Measurements from ENCODE around the gene BIK.
"Not testable (repeated sequence)": the region's sequence is repeated elsewhere in the genome, so short reads cannot be mapped to it uniquely, and the experiment has no call there.

Gene BIK

DNA sequence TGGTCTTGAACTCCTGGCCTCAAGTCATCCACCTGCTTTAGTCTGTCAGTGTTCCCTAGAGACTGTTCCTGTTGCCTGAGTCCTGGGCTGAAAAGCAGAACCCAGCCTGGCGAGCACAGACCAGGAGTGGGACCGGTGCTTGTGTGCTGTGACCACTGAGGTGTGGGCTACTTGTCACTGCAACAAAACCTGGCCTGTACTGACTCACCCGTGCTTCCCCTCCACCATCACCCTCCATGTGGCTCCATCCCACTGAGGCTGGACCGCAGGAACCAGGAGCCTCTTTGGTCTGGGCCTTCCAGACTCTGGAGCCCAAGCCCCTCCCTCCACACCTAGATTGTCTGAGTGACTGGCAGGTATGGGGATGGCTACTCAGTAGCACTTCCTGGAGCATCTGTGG lies 24.0 kb downstream of the BIK start:
- Histone ChIP-seq H4K20me1 (peaks cover 0 to 69% (median 33%) of the 10 kb centered on the region in 11 experiments; a peak in 16 of 22 replicates), H3K36me3 (peaks cover 53 to 89% (median 83%) of the 10 kb centered on the region in 11 experiments), H3K27ac (no peak overlapping the region), H3K4me3 (no peak overlapping the region), H3K9me3 (replicated peaks in 1 of 11) (no peaks in the 10 kb centered on the region), H3K27me3 (no peaks in the 10 kb centered on the region), H3K4me1 (peaks cover 24 to 59% (median 46%) of the 10 kb centered on the region in 10 experiments), H3K9ac (0 out of 22 replicates have a peak overlapping the region, but pooled peaks of 1 of the 11 experiments have one; percentile 28), H3K4me2 (no peak overlapping the region)
- no peak for TF ChIP-seq Cebpa-rat (IDR thresholded peaks at IDR 0.05)

DNA sequence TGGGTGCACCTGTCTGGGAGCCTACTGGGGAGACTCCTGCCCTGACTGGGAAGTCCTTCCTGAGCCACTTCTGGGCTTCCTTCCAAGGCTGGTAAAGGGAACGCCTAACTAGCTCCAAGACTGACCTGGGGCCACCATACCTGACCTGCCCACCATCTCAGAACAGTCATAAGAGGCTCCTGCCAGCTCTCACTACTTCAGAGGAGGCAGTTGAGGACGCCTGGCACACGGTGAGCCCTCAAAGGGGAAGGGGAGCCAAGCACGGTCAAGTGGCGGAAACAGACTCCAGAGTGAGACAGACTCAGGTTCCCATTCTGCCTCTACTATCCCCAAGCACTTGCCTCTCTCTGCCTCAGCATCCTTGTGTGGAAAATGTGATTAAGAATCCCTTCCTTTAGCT lies 25.0 kb downstream of the BIK start:
- Histone ChIP-seq H3K9ac (peak overlapping the region in 5 of 11 experiments; percentile 29 to 70 (median 50); a peak in 3 of 22 replicates), H3K4me1 (peaks cover 18 to 49% (median 36%) of the 10 kb centered on the region in 10 experiments), H3K27me3 (no peaks in the 10 kb centered on the region), H3K36me3 (peaks cover 63 to 99% (median 93%) of the 10 kb centered on the region in 11 experiments), H3K9me3 (replicated peaks in 1 of 11) (no peaks in the 10 kb centered on the region), H3K27ac (peak overlapping the region in 2 of 11 experiments; percentile 62 to 70; a peak in 1 of 22 replicates), H3K4me2 (peak overlapping the region in 10 of 11 experiments; percentile 64 to 84 (median 74); a peak in 13 of 22 replicates), H4K20me1 (peaks cover 0 to 59% (median 24%) of the 10 kb centered on the region in 11 experiments; a peak in 13 of 22 replicates), H3K4me3 (no peak overlapping the region)
- TF ChIP-seq Cebpa-rat (IDR thresholded peaks at IDR 0.05) = no peak

DNA sequence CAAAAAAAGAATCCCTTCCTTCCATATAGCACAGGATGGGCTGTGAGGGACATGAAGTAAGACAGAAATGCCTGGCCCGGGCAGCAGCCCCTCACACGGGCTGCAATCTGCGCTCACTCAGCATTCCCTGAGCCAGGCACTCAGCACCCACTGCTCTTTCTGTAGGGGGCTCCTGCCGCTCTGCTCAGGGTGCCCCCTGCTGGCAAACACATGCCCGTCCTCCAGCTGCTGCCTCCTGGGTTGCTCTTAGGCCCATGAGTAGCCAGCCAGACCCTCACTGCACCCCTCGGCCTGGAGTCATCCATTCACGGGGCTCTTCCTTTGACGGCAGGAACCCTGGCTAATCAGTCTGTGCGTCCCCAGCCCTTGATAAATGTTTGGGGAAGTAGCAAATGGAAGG lies 25.7 kb downstream of the BIK start:
- H4K20me1 ChIP-seq = peaks cover 0 to 52% (median 18%) of the 10 kb centered on the region in 11 experiments; a peak in 12 of 22 replicates
- no peaks in the 10 kb centered on the region for H3K27me3 ChIP-seq
- peaks cover 70 to 100% (median 96%) of the 10 kb centered on the region in 11 experiments for H3K36me3 ChIP-seq
- TF ChIP-seq Cebpa-rat (IDR thresholded peaks at IDR 0.05) = no peak
- peak overlapping the region in 1 of 10 experiments; percentile 0; a peak in 1 of 20 replicates for H3K4me3 ChIP-seq
- peak overlapping the region; percentile 64 to 84 (median 75) for H3K4me2 ChIP-seq
- H3K9ac ChIP-seq = peak overlapping the region; percentile 28 to 70 (median 49)
- peaks cover 23 to 49% (median 36%) of the 10 kb centered on the region in 10 experiments for H3K4me1 ChIP-seq
- no peaks in the 10 kb centered on the region for H3K9me3 ChIP-seq (replicated peaks in 1 of 11)
- H3K27ac ChIP-seq = peak overlapping the region in 10 of 11 experiments; percentile 8 to 70 (median 48); a peak in 17 of 22 replicates

GRCh38 chr22:43136801-43137200 lies 26.3 kb downstream of the BIK start:
- peaks cover 29 to 51% (median 41%) of the 10 kb centered on the region in 10 experiments for H3K4me1 ChIP-seq
- H3K9ac ChIP-seq = peak overlapping the region; percentile 28 to 70 (median 49); a peak in 21 of 22 replicates
- no peaks in the 10 kb centered on the region for H3K9me3 ChIP-seq (replicated peaks in 1 of 11)
- no peak for TF ChIP-seq Cebpa-rat (IDR thresholded peaks at IDR 0.05)
- peak overlapping the region in 10 of 11 experiments; percentile 8 to 70 (median 48); a peak in 19 of 22 replicates for H3K27ac ChIP-seq
- peak overlapping the region in 3 of 10 experiments; percentile 0 to 14 (median 8); a peak in 2 of 20 replicates for H3K4me3 ChIP-seq
- no peaks in the 10 kb centered on the region for H3K27me3 ChIP-seq
- H3K36me3 ChIP-seq = peaks cover 70 to 100% (median 93%) of the 10 kb centered on the region in 11 experiments
- peak overlapping the region; percentile 64 to 84 (median 75) for H3K4me2 ChIP-seq
- H4K20me1 ChIP-seq = peaks cover 0 to 46% (median 12%) of the 10 kb centered on the region in 11 experiments; a peak in 13 of 22 replicates

GRCh38 chr22:43142880-43143562 lies 32.5 kb downstream of the BIK start, which contains the start of gene MCAT:
Gene MCAT (minus strand): TSS chr22:43143398. CDS start chr22:43143348, 50 bp downstream.
- Histone ChIP-seq H3K4me2 (peak within 1 kb of the TSS; percentile 79 to 99 (median 93)), H3K4me3 (peak within 1 kb of the TSS; percentile 75 to 99 (median 89)), H3K36me3 (peaks cover 32 to 40% (median 34%) of the 10 kb centered on the region in 11 experiments), H4K20me1 (peaks cover 0 to 16% (median 0%) of the 10 kb centered on the region in 11 experiments; a peak in 6 of 22 replicates), H3K27ac (peak within 1 kb of the TSS; percentile 79 to 89 (median 86)), H3K9ac (peak within 1 kb of the TSS; percentile 78 to 91 (median 85)), H3K4me1 (peaks cover 57 to 77% (median 66%) of the 10 kb centered on the region in 10 experiments), H3K9me3 (replicated peaks in 1 of 11) (no peaks in the 10 kb centered on the region), H3K27me3 (no peaks in the 10 kb centered on the region)
- TF ChIP-seq Cebpa-rat (IDR thresholded peaks at IDR 0.05) = no peak

DNA sequence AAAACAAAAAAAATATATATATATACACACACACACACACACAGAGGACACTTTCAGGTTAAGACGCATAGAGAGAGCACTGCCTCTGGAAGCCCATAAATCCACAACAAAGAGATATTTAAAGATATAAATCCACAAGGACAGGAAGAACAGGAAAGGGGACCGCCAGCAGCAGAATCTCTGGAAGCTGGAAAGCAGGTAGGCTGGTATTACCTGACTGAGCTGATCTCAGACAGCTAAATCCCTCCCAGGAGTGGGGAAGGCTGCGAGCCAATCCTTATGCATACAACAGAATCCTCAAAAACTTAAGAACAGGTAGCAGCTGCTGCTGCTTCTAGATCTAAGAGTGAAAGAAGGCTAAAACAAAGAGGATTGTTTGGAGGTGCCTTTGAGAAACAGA lies 34.4 kb downstream of the BIK start:
- Histone ChIP-seq H3K4me3 (no peak overlapping the region), H3K9ac (peak overlapping the region in 2 of 11 experiments; percentile 2 to 36; a peak in 2 of 22 replicates), H3K9me3 (replicated peaks in 1 of 11) (no peaks in the 10 kb centered on the region), H3K4me1 (peaks cover 71 to 89% (median 81%) of the 10 kb centered on the region in 10 experiments), H3K4me2 (peak overlapping the region in 5 of 11 experiments; percentile 8 to 97 (median 95); a peak in 7 of 22 replicates), H3K27ac (peak overlapping the region in 10 of 11 experiments; percentile 1 to 95 (median 90); a peak in 16 of 22 replicates), H3K27me3 (no peaks in the 10 kb centered on the region), H3K36me3 (peaks cover 13 to 21% (median 14%) of the 10 kb centered on the region in 11 experiments), H4K20me1 (peaks cover 0 to 16% (median 0%) of the 10 kb centered on the region in 11 experiments; a peak in 4 of 22 replicates)
- no peak for TF ChIP-seq Cebpa-rat (IDR thresholded peaks at IDR 0.05)

- Histone ChIP-seq H3K27ac (peak overlapping the region in 10 of 11 experiments; percentile 10 to 95 (median 90); a peak in 16 of 22 replicates), H4K20me1 (peaks cover 0 to 16% (median 0%) of the 10 kb centered on the region in 11 experiments; a peak in 4 of 22 replicates), H3K9ac (peak overlapping the region in 2 of 11 experiments; percentile 2 to 36; a peak in 2 of 22 replicates), H3K36me3 (peaks cover 9 to 16% (median 10%) of the 10 kb centered on the region in 11 experiments), H3K4me1 (peaks cover 72 to 93% (median 84%) of the 10 kb centered on the region in 10 experiments), H3K4me2 (peak overlapping the region in 8 of 11 experiments; percentile 84 to 97 (median 94); a peak in 17 of 22 replicates)
- not testable (repeated sequence) for H3K27me3 ChIP-seq; H3K9me3 ChIP-seq (replicated peaks in 1 of 11); H3K4me3 ChIP-seq
Measured at GRCh38 chr22:43145371-43145770, 34.8 kb downstream of the BIK start.

DNA sequence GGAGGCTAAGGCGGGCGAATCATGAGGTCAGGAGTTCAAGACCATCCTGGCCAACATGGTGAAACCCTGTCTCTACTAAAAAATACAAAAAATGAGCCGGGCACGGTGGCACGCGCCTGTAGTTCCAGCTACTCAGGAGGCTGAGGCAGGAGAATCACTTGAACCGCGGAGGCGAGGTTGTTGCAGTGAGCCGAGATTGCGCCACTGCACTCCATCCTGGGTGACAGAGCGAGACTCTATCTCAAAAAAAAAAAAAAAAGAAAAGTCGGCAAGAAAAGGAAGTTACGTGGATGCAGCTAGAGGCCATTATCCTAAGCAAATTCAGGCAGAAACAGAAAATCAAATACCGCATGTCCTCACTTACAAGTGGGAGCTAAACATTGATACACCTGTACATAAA lies 35.8 kb downstream of the BIK start:
- peak overlapping the region; percentile 84 to 97 (median 93) for H3K4me2 ChIP-seq
- peak overlapping the region in 3 of 10 experiments; percentile 14 to 56 (median 53); a peak in 2 of 20 replicates for H3K4me3 ChIP-seq
- not testable (repeated sequence) for H3K9me3 ChIP-seq (replicated peaks in 1 of 11); H3K27me3 ChIP-seq; H3K36me3 ChIP-seq
- peaks cover 76 to 92% (median 86%) of the 10 kb centered on the region in 10 experiments for H3K4me1 ChIP-seq
- peak in 3 of 11 experiments; percentile 22 to 31 (median 27); a peak in 3 of 22 replicates for TF ChIP-seq Cebpa-rat (IDR thresholded peaks at IDR 0.05)
- H3K9ac ChIP-seq = peak overlapping the region; percentile 32 to 84 (median 78); a peak in 16 of 22 replicates
- peak overlapping the region; percentile 57 to 95 (median 89); a peak in 21 of 22 replicates for H3K27ac ChIP-seq
- H4K20me1 ChIP-seq = peaks cover 0 to 11% (median 0%) of the 10 kb centered on the region in 11 experiments; a peak in 4 of 22 replicates

All from BLaER1 treated with 17β-estradiol and CSF1 and Interleukin-3, amounts not matched to agents 10 nM and 100 nM (cell line).